ENCODE measurements around the gene VGLL2.

DNA sequence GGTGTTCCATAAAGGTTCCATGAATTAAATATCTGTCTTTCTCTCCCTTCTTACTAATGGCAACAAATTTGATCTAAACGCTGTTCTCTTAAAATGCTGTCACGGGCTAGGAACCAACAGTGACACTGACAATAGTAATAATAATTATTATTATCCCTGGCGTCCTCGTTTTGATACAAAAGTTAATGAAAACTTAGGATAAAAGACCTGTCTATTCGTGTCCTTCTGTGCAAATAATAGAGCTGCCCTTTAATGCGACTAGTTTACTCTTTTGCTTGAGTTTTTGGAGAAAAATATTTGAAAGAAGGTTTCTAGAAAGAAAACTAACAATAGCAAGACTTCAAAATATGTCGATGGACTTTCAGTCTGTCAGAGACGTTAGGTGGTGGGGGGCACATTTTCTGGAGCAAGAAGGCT is 4.3 kb downstream of the VGLL2 start:
- no peak for TF ChIP-seq CTCF (IDR thresholded peaks at IDR 0.05 in 4 of 5, conservative IDR thresholded peaks at IDR 0.05 in 1 of 5)
- no peak for TF ChIP-seq POLR2A (IDR thresholded peaks at IDR 0.05)
